HG03378 (cell line): ENCODE data around the gene SNX14.

Experiments
- ATAC-seq: cut with Tn5 transposase; IDR thresholded peaks from one replicate; pipeline ENCODE4 v1.9.1; 2021; ENCODE audit warnings: mild to moderate bottlenecking, moderate library complexity; ENCODE audit not compliant: unreplicated experiment

Gene SNX14

DNA sequence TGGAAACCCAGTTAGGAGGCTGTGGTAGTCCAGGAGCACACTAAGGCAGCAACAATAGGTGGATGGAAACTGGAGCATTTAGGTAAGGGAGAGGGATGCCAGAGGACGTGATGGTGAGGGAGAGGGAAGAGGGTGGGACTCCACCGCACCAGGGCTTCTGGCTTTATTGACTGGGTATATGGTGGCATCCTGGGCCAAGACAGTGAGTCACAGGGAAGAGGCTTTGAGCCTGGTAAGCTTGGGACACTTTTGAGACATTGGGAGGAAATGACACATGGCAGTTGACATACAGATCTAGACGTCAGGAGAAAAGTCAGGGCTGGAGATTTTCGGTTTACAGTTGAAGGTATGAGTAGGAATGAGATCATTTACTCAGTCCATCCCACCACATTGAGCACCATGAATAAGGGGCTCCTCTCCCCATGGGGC is 128.9 kb downstream of the SNX14 start:
- ATAC-seq, result no peak

DNA sequence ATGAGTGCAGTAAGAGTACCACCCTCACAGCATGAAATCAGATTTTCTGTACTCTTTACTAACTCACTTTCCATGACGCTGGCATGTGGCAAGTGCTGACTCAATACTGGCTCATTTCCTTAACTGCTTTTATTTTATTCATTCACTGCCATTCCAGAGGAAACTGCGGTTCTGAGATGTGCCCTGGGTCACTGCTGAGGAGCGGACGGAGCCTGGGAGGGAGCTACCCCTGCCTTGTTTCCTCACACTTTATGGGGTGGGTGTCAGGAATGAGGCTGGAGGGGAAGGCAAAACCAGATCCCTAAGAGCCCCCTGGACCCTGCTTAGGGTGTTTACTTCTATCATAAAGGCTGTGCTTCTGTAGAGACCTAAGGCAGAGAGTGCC is 129.4 kb downstream of the SNX14 start:
- ATAC-seq, result no peak

DNA sequence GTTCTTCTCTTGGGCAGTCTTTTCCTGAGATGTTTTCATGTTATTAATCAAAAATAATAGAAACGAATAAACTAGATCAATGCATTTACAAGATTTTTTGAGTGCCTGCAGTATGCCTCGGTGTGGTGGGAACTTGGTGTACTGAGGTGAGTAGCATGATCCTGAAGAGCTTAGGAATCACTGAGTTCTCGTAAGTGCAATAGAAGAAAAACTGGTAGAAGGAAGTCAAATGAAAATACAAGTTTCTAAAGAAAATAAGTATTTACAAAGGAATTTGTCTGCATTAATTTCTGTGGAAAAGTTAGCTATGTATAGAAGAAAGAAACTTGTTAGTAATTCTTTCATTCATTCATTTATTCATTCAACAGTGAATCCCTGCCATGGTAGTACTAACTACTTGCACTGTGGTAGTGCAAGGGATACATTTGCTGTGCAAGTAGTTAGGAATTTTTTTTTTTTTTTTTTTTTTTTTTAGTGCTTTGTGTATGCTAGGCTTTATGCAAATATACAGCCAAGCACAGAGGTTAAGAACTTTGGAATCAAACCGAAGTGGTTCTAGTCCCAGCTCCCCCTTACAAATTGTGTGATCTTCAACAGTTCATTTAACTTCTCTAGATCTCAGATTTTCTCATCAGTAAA is 129.9 kb downstream of the SNX14 start:
- no peak for ATAC-seq

DNA sequence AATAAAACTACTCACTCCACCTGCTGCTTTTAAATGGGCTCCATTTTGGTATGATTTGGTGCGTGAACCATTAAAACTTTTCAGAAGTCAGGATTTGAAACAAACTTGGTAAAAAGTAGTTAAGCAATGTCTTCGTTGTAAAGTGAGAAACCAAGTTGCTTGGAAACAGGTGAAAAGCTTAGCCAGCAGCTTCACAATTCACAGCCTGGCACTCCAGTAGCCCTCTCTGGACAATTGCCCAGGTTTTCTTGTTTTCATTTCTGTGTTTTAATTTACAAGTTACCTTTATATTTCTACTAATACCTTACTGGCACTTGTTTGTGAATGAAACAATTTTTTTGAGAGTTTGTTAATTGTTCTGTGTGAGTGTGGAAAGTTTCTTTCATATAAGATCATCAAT is 131.0 kb downstream of the SNX14 start:
- ATAC-seq, result no peak

DNA sequence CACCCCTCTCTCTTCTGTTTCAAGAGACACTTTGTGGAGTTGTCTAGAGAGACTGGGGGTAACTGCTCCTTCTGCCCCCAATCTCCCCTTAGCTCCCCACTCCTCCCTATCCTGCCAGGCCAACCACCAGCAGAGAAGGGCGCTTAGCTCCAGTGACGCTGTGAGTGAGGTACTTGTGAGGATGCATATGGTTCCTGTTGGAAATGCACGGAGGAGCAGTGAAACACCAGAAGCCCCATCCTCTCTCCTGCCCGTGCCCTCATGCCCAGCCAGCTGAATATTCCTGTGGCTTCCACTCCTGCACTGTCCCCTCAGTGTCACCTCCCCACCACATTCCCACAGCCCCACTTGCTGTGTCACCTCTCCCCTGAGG is 131.9 kb downstream of the SNX14 start:
- no peak for ATAC-seq

DNA sequence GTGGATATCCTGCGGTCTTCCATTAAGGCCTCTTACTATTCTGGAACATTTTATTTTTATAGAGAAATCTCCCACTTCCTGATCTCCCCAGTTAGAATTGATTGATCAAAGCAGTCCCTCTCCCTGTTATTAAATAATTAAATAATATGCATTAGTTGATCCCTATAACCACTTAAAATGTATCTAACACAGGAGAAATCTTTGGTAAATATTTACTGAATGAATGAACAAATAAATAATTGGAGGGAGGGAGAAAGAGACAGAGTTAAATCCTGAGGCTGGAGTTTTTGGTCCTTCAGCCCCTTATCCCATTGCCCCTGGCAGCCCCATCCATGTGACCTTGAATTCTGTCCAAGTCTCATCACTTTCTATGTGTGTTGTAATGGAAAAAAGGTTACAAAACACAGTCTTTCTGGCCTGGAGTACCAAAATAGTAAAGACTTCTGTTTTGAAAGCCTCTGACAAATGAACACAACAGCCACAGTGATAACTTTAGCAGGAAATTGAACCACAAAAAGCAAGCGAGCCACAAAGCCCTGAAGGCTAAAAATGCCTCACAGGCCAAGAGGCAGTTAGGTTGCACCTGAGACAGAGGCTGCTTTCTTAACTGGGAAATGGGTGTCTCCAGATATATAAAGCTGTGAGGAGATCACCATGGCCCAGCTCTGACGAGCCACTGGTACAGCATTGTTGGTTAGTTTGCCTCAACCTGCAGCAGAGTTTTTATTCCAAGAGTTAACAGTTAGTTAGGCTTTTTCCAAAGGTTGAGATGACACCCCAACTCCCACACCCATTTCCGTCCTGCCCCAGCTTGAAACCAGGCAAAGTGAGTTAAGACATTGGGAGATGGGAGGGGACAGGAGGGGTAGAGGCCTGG is 132.5 kb downstream of the SNX14 start:
- ATAC-seq, result peak; percentile 80

DNA sequence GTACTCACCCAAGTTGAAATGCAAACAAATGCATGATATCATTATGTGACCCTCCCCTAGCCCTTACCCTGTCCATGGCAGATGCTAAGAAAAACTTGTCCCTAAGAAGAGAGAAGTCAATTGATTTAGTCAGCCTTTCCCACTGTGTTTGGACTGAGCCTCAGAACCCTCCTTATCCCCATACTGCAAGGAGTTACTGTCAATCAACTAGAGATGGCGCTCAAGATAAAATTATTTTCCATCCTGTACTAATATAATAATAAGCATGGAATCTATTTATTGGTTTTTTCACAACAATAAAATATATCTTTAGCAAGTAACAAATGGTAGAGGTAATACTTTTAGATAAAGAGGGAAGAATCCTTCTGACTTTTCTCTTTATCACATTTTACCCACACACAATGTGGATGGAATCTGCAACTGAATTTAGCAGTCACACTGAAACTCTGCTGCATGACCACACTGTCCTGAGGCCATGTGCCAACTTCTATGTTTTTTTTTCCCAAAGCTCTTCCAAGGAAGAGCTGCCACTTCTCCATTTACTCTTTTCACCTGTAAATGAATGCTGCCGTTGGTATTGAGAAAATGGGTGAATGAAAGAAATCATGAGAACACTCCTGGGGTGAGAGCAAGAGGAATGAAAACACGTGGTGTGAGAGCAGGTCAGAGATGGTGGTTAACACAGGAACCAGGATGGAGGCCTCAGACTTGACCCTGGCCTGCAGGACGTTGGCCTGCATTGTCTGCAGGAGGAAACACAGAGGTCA is 133.3 kb downstream of the SNX14 start:
- ATAC-seq, result no peak

DNA sequence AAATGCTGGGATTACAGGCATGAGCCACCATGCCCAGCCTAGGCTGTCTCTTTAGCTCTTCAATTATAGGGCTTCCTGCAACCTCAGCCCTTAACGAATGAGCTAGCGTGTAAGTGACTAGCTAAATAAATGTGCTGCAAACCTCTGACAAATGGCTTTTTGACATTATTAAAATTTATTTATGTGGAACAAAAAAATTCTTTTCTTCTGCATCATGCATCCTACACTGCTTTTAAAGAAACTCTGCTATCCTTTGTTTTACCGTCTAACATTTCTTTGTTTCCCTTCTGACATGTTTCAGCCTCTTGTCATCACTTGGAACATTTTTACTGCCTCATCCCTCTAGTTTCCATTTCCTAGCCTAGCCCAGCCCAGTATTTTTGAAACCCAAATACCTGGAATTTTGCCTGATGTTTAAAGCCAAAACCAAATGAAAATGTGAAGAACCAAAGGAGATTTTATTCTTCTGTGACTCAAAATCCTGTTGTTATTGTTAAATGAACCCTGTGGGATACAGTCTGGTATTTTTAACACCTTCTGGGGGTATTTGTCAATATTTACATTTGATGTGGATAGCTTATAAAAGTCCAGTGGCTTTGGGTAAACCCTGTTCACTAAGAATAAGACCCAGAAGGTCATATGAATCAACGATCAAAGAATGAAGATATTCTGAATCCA is 134.3 kb downstream of the SNX14 start:
- ATAC-seq, result no peak

DNA sequence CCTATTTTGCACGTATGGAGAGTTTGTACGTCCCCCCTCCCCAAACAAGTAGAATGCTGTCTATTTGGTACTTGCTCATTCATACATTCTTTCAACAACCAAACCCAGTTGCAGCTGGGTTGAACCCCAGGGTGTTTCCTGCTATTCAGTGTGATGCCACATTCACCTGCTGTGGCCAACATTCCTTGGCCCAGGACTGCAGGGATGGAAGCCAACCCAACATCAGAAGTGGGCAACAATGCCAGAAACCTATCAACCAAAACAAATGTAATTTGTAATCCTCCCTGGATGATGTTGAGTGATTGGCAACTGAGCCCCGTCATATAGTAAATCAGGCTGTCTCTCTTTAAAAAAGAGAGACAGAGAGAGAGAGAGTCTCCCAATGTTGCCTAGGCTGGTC is 134.9 kb downstream of the SNX14 start:
- ATAC-seq, result no peak

DNA sequence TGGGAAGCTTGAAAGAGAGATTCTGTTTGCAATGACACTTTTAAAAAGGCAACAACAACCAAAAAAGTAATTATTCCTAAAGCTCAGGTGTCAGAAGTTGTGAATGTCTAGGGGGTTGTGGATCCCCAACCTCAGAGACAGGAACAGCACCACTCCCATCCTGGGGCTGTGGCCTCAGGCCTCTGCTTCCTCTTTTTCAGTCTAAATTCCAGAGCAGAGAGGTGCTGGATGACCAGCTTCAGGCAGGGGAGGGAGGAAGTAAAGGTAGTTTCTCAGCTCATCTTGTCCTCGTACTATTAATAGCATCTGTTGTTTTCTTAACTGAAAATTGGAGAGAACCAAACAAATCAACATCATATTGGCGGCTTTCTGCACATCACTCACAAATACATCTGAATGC is 135.5 kb downstream of the SNX14 start:
- no peak for ATAC-seq

DNA sequence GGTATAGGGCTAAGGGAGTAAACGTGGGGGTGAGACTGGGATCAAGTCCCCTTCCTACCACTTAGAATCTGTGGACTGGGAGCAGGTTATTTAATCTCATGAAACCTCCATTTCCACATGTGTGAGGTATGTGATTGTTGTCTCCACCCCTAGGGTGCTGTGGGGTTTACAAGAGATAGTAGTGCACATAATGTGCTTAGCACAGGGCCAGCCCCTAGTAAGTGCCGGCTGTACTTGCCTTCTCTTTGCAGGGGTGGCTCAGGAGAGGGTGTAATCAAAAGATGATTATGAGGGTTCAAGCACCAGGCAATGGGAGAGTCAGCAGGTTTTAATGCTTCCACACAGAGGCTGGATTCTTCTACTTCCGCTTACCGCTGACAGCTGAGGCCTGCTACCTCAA is 136.9 kb downstream of the SNX14 start:
- ATAC-seq, result no peak
